ENCODE measurements around the gene PDE1A.

DNA sequence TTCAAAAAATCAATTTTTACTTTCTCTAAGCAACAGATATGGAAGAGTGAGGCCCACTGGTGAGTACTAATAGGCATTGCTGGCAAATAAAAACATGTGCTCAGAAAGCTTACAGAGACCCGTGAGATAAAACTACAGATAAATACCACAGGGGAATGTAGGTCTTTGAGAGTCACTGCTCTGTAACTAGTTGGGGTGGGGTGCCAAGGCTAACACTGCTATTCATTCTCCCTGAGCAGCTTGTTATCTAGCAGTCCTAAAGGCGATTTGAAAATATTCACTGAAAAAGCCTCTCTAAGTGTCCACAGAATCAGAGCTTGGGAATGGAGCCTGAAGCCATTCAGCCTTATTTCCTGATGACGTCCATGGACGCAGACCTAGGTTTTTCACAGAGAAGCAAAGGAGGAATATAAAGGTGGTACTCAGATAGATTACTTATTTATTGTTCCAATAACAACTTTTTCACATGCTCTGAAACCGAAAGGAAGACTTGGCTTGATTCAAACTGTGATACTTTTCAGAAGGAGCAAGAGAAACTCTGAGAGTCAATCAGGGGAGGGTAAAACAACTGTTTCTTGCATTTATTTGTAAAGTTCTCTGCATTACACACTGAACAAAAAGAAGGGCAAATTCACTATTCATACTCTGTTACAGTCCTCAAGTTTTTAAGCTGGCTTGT lies 252.8 kb downstream of the PDE1A start:
- no peak for TF ChIP-seq POLR2A (IDR thresholded peaks at IDR 0.05)
- TF ChIP-seq, protein P1, sequence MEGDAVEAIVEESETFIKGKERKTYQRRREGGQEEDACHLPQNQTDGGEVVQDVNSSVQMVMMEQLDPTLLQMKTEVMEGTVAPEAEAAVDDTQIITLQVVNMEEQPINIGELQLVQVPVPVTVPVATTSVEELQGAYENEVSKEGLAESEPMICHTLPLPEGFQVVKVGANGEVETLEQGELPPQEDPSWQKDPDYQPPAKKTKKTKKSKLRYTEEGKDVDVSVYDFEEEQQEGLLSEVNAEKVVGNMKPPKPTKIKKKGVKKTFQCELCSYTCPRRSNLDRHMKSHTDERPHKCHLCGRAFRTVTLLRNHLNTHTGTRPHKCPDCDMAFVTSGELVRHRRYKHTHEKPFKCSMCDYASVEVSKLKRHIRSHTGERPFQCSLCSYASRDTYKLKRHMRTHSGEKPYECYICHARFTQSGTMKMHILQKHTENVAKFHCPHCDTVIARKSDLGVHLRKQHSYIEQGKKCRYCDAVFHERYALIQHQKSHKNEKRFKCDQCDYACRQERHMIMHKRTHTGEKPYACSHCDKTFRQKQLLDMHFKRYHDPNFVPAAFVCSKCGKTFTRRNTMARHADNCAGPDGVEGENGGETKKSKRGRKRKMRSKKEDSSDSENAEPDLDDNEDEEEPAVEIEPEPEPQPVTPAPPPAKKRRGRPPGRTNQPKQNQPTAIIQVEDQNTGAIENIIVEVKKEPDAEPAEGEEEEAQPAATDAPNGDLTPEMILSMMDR (IDR thresholded peaks at IDR 0.05): no peak

Measured in prostate gland (tissue), 2 donors.